Activated CD4-positive, alpha-beta T cell treated with anti-CD3 and anti-CD28 coated beads, Interleukin-2, amount 50 U/mL, for 16 hours (primary cell): ENCODE data around the gene ZNF385D.

ENCODE experiments used
- DNase-seq: peaks from one replicate; pipeline ENCODE4 v3.0.0-alpha.2; 2020

ZNF385D gene

DNA sequence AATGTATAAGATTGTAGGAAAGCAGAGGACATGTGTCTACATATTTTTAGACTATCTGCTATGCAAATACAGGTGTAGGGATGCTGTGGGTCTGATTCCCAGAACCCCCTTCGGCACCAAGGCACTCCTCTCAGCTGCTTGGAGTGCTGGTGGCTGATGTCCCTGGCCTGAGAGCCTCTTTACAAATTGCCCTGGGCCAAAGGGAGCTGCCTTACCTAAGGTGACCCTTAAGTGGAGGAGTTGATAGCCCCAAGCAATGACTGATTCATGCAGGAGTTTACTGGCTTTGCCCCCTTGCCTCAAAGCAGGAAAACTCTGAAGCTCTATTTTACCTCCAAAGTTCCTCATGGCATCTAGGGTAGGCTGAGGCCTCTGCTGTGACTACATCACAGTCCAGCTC lies 83.0 kb downstream of the ZNF385D start:
- DNase-seq = no peak

DNA sequence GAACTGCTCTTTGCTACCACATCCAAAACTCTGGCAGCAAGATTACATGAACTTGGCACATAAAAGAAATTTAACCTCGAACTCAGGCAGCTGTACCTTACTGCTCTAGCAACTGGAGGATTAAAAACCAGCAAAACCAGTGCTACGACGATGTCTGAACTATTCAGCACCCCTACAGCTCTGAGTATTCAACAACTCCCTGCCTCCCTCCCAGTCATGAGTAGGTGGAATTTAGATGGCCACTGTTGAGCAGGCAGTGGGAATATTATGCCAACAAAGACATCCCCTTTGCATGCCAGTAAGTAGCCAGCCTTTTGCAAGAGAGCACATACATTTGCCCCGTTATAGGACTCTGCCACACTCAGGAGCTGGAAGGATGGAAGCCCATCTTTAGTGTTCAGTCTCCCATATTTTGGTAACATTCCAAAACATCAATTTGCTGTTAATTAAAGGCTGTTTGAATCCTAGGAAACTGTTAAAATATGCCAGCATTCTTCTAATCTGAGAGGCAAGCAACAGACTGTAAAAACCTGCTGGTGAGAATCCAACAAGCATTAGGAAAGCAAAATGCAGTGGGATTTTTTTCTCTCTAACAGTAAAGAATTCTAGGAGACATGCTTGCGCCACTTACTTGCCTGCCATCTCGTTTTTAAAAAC lies 85.4 kb downstream of the ZNF385D start:
- no peak for DNase-seq

GRCh38 chr3:21664996-21665395 lies 86.0 kb downstream of the ZNF385D start:
- DNase-seq = no peak

DNA sequence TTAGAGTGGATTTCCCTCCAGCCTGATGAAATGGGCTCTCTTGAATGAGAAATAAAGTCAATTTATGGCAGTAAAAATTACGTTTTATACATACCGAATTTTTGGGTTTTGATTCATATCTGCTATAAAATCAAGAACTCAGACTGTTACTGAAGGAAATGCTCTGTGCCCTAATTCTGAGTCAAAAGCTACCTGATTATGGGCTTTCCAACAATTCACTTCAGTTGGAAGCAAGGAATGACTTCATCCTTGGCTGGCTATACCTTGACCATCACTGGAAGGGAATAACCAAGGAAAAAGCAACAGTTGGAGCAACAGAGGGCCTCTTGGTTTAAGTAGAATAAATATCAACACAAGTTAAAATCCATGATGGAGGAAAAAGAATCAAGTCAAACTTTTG lies 88.6 kb downstream of the ZNF385D start:
- no peak for DNase-seq

DNA sequence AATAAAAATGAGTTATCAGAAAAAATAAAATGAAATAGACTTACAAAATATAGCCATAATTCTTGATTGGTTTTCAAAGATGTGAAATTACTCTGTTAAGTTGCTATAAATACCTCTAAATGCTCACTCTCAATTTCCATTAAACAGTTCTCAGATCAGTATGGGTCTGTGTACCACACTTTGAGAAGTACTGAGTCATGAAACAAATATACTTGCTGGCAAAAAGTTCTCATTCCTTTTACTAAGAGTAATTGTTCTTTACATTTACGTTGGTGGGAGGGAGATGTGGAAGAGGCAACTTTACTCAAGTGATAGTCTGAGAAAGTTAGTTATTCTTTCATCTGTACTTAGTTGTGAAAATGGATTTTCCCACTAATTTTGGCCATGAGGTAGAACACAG lies 96.3 kb downstream of the ZNF385D start:
- DNase-seq = no peak

- no peak for DNase-seq
These were observed 96.8 kb downstream of the ZNF385D start for GRCh38 chr3:21654241-21654640.

DNA sequence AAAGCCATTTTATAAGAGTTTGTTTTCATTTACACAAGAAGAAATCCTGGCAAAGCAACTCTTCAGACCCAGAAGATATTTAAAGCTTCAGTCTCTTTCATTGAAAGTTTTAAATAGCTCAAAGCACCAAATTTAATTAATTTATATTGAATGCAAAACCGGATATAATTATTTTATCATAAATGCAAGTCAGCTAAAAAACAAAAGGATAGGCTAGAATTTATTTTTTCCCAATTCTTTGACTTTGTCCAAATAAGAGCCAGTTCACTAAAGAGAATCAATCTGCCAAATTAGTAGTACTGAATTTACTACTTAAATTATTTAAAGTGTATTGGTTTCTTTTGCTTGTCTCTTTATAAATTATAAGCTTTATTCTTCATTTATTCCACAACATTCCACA lies 101.5 kb downstream of the ZNF385D start:
- DNase-seq = no peak

GRCh38 chr3:21647961-21648360 lies 103.0 kb downstream of the ZNF385D start:
- no peak for DNase-seq

- DNase-seq = no peak
These were observed 105.7 kb downstream of the ZNF385D start for GRCh38 chr3:21645121-21645897.

DNA sequence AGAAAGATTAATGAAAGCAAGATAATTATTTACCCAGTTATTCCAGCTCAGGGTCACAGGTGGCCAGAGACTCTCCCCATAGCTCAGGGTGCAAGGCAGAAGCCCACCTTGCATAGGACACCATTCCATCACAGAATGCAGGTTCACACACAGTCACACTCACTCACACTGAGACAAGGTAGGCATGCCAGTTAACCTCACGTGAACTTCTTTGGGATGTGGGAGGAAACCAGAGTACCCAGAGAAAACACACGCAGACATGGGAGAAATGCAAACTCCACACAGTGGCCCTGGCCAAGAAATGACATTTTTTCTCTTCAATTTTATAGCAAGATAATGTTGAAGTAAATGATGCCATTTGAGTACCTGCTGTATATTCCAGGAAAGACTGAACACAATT lies 106.7 kb downstream of the ZNF385D start:
- no peak for DNase-seq

DNA sequence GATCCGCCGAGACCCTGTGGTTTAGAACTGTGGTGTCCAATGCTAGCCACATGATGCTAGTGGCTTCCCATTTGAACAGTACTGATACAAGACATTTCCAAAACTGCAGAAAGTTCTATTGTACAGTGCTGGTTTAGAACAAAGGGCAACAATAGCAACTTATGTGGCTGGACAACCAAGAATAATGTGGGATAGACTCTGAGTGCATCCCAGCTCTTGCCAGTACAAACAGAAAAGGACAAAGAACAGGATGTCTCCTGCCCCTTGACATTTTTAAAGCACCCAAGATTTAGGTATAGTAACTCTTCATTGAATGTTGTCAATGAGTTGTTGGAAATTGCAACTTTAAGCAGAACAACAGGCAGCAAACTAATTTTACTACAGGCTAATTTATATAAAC lies 107.3 kb downstream of the ZNF385D start:
- no peak for DNase-seq

- no peak for DNase-seq
These were observed 108.6 kb downstream of the ZNF385D start for GRCh38 chr3:21642433-21642832.

DNA sequence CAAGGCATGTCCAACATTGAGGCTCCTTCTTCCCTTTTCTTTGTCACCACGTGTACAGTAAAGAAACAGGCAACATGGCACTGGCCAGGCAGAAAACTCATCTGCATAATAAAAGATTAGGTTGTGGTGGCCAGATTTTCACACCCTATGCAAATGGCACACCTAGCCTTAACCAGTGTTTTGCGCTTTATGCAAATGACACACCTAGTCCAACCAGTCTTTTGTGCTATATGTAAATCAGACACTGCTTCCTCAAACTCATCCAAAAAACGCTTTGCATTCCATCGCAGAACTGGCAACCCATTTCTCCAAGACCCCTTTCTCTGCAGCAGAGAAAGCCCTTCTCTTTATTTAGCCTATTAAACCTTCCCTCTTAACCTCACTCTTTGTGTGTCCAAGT lies 109.1 kb downstream of the ZNF385D start:
- no peak for DNase-seq

DNA sequence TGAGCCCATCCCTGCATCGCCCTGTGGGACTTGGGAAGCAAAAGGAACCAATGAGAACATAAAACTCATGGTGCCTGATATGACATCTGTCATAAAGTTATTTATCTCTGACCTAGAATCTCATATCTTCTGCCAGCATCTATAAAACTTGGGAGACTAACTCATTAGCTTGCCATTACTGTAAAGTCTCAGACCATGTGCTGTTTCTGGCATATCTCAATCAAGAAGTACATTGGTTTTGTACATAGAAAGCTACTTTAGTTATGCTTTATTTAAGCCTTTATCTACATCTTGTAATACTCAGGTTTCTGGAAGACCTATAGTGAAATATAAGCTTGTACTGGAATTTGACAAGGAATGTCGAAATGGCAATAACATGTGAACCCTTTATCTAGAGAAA lies 112.5 kb downstream of the ZNF385D start:
- DNase-seq = no peak

DNA sequence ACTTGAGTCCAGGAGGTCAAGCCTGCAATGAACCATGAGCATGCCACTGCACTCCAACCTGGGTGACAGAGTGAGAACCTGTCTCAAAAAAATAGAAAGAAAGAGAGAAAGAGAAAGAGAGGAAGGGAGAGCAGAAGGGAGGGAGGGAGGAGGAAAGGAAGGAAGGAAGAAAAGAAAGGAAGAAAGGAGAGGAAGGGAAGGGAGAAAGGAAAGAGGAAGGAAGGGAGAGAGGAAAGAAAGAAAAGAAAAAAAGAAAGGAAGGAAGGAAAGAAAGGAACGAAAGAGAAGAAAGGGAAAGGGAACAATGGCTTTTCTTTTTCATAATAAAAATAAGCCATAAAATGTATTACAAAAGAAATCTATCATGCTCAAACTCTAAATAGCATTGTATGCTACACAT lies 116.9 kb downstream of the ZNF385D start:
- no peak for DNase-seq

DNA sequence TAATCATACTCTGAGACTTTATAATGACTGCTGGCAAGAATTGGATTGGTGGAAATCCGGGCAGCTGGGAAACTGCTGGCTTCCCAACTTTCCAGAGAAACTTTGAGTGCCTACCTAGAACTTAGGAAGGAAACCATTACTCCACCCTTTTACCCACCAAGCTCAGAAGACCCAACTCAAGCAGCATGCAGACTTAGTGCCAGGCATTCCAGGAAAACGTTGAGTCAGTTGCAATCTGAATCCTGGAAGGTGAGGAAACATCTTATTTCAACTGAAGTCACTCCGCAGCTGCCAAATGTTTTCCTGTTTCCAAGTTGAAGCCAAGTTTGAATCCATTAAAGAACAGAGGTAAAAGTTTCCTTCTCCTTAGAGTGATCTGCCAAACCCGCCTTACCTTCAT lies 126.5 kb downstream of the ZNF385D start:
- no peak for DNase-seq

GRCh38 chr3:21621181-21621651 lies 129.8 kb downstream of the ZNF385D start:
- DNase-seq = no peak

GRCh38 chr3:21620511-21621155 lies 130.4 kb downstream of the ZNF385D start:
- DNase-seq = no peak

DNA sequence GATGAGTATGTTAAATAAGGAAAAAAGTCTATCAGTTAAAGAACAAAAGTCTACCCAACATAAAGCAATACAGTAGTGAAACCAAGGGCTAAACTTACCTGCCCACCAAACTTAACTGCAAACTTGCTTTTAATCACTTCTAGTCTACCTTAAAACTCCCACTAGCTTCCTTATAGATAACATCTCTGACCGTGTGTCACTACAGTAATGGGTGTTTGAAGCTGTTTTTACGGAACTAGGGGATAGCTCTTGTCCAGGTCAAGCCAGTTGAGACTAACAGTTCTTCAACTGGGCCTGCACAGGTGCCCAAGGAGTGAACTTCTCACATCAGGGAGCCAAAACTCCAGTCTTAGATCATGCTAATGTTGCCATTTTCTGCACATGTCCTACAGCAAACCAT lies 132.3 kb downstream of the ZNF385D start:
- DNase-seq = no peak

GRCh38 chr3:21613372-21614070 lies 137.5 kb downstream of the ZNF385D start:
- no peak for DNase-seq

DNA sequence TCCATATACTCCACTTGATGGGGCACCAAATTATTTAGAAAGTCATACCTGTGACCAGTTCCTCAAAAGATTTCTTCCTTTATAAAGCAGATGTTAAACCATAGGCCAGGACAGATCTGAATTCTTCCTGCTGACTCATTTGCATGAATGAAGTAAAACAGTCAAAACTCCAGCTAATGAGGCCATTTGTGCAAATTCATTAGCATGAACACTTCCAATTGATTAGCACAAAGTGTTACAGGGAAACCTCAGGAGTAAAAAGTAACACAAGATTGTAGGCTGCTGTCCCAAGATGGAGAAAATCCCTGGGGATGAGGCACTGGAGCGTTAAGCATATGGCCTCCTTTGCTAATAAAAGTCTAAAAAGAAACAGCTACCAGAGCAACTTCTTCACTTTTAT lies 149.8 kb downstream of the ZNF385D start:
- DNase-seq = no peak

DNA sequence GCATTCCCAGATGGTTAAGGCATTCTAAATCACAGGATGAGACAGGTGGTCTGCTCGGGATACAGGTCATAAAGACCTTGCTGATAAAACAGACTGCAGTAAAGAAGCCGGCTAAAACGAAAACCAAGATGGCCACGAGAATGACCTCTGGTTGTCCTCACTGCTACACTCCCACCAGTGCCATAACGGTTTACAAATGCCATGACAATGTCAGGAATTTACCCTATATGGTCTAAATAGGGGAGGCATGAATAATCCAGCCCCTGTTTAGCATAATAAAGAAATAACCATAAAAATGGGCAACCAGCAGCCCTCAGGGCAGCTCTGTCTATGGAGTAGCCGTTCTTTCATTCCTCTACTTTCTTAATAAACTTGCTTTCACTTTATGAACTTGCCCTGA lies 151.1 kb downstream of the ZNF385D start:
- no peak for DNase-seq

DNA sequence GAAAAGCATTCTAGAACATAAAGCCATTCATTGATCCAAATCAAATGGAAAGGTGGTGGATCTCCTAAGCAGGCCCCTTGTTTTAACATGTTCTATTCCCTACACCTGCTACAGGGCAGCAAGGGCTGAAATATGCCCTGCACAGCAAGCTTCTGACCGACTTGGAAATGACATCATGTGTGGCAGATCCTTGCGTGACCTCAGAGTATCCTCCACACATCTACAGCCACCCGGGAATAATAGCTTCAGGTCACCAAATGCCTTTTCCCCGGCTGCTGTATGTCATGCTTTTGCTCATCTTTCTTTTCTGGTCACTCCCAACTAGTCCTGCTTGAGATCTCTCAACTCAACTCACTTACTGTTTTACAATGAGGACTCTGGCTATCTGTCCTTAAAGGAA lies 158.2 kb downstream of the ZNF385D start:
- no peak for DNase-seq

DNA sequence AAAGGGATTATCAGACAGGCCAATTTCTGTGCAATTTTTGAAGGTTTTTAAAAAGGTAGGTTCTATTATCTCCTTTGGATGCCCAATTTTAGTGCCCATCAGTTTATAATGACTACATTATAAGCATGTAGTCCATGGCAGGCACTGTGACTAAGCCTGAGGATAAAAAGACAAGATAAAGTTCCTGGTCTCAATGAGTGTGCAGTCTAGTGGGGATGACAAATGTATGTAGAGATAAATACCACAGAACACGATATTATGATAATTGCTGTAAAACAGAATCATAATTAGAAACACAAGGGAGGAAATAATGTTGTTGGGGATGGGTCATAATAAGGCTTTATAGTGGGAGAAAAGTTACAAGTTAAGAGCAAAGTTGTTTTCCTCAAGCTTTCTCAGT lies 163.1 kb downstream of the ZNF385D start:
- no peak for DNase-seq
